NCI-H1930 (cell line): ENCODE data around the gene ADAD2.

ENCODE experiments used
- DNase-seq, 2 experiments: peaks; one replicate each; lab custom pipeline; 2025; lab: John Stamatoyannopoulos, UW

Gene ADAD2

DNA sequence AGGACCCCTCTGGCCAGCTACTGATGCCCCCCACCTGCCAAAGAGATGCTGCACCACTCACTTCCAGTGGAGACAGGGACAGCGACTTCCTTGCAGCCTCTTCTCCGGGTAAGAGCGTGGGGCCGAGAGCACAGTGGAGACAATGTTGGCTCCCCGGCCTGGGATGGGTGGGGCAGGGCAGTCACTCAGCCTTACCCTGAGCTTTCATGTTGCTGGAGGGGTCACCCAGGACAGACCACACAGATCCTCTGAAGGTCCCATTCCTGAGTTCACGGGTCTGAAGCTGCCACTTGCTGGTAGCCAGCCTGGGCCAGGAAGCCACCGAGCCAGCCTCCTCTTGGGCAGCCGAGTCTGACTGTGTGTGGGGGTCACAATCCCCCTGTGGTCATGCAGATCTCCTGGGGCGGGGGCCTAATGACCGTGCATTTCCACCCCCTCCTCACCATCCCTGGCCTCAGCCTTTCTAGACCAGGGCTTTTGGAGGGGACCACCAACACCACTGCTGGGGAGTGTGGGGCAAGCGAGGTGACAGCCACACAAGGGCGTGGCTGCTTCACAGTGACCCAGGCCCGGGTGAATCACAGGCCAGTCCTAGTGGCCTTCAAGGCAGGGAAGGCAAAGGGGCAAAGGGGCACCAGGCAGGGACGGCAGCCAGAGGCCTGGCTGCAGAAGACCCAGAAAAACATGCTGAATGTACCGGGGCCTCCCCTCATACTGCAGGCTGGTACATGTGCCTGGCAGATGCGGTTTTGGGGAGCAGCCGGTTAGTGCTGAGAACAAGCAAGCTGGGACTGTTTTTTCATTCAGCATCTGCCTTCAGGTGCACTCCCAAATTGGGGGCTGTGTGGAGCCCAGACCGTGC lies 14.5 kb upstream of the ADAD2 start:
- DNase-seq = no peak

DNA sequence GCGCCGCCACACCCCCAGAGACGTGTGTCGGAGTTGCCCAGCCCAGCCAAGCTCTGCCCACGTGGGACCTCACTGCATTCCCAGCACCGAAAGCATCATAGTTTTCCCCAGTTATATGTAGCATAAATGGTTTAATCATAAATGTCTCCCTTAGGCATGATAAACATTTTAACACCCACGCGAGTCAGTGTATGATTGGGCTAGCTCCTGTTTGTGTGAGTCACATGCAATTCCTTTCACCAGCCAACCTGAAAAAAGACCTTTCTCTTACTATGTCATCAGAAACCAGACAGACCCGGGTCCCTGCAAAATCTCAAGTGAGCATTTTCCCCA lies 13.2 kb upstream of the ADAD2 start:
- no peak for DNase-seq

DNA sequence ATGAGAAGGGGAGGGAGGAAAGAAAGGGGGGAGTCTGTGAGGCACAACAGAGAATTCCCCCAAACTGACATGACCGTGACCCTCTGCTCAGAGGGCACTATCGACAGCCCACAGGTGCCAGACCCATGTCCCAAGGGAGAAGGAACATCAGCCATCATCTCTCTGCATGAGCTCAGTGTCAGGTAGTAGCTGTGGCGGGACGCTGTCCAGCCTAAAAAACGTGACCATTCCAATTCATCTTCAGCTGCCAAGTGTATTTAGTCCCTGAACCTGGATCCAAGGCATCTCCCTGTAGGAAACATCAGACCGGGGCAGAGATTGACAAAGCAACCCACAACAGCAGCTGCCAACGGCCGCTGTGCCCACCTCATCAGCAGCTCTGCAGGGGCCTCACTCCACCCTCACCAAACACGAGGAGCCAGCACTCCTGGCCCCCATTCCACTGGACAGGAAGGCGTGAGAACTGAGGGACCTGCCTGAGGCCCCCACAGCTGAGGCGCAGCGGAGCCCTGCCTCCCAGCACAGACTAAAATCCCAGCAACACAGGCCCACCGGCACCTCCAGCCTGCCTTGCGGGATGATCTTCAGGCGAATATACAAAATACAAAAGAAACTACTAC lies 12.7 kb upstream of the ADAD2 start:
- DNase-seq = no peak

DNA sequence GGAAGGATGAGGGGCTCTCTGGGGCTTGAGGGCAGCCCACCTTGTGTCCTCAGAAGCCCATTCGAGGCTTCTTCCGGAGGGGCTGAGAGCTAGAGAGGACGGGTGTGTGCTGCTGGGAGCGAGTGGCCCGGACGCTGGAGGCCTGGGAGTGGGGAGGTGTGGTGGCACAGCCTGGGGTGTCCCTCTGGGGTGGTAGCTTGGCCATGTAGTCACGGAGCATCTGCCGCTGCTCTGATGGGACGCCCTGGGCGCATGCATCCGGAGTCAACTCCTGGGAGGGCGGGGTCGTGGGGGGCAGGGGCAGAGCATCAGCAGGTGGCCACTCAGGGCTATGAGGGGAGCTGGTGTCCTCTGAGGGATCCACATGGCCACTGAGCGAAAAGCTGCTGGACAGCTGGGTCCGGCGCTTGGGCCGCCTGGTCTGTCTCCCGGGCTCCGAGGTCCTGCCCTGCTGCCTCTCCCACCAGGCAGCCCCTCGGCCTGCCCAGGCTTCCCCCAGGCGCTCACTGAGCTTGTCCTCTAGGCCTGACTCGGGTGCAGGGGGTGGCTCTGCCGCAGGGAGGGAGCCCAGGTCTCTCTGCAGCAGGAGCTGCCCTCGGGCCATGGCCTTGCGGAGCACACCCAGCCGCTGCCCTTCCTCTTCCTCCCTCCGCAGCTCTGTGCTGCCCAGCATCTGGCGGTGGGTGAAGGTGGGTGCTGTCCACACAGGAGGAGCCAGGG lies 11.9 kb upstream of the ADAD2 start:
- DNase-seq = no peak

DNA sequence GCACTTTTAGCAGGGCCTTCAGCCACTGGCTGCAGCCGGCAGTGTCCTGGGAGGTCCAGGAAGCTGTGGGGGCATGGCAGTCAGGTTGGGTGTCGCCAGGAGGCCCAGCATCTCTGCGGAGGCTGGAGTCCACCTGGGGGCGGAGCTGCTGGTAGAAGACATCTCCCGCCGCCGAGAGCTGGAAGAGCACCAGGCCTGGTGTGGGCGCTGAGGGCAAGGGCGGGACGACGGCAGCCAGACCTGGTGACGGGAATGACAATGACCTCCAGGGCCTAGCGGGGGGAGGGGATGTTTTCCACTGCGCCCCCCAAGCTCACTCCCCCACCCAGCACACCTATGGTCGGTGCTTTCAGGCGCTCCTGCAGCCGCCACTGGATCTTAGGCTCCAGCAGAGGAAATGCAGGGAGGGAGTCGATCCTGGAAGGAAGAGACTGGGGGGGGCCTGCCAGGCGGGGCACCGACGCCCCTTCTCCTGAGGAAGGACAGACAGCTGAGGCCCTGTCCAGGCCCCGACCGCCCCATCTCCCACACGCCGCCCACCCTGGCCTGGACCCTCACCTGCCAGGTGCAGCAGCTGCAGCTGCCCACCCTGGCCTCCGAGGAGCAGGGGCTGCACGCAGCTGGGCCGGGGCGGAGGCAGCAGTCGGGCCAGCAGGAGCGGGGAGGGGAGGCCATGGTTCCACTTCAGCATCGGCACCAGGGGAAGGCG lies 11.2 kb upstream of the ADAD2 start:
- DNase-seq = no peak

DNA sequence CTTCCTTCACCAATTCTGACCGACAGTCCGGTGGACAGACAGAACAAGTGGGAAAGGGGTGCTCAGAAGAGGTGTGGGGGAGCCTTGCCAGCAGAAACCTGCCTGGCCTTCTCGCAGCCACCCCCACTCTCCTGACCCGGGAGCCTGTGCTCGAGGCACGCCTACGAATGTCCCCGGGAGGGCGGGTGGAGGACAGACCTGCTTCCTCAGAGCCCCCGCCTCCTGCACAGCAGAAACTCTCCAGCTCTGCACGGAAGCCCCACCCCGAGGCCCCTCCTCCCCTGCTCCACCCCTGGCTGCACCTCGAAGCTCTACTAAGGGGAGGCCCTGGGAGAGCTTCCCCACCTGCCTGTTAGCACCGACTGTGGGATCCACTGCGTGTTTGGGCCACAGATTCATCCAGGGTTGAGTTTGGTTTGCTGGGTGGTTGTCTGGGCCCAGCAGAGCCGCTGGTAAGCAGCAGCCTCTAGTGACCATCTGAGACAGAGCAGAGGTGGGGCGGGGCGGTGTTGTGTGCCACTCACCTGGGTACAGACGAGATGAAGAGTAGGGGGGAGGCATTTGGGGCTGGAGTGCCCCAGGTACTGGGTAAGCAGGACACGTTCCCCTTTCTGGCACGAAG lies 10.3 kb upstream of the ADAD2 start:
- DNase-seq = no peak

DNA sequence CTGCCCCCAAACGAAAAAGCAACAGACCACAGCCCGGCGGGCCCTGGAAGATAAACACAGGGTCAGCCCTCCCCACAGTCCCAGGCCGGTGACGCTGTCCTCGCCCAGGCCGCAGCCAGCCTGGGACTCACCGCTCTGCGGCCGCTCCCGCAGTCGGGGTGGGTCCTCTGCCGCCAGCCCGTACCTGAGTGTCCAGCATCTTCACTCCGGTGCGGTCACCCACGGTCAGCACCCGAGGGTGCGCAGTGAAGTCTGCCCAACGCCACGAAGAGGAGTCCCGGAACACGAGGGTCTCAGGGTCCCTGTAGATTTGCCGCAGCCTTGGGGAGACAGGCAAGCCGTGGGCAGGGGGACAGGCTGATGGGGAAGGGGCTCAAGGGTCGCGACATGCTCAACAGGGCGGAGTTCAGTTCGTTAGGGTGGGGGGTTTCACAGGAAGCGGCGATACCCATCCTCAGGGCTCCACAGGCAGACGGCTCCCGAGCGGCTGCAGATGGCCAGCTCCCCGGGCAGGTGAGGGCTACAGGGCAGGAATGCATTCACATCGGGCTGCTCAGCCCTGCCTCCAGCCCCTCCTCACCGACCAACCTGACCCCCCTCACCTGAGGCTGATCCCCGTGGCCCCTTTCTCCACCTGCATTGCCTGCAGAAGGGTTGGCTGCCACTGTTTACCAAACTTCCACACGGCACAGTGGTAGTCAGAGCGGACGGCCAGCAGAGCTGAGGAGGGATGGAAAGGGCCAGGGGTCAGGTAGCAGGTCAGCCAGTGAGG lies 9.6 kb upstream of the ADAD2 start:
- DNase-seq = no peak

DNA sequence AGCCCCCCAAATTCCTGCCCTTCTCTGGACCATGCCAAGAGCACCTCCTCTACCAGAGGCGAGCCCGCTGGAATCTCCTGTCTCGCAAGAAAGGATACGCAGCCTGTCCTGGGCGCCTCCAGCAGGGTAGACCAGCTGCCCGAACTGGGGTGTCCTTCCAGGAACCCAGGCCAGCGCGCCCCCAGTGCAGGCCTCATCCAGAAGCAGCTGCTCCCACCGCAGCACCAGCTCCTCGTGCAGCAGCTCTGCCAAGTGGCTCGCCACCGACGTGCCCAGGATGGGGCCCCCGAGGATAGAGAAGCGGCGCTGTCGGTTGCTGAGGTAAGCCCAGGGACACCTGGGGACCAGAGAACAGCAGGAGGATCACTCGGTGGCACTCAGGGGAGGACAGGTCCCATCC lies 8.9 kb upstream of the ADAD2 start:
- DNase-seq = no peak

DNA sequence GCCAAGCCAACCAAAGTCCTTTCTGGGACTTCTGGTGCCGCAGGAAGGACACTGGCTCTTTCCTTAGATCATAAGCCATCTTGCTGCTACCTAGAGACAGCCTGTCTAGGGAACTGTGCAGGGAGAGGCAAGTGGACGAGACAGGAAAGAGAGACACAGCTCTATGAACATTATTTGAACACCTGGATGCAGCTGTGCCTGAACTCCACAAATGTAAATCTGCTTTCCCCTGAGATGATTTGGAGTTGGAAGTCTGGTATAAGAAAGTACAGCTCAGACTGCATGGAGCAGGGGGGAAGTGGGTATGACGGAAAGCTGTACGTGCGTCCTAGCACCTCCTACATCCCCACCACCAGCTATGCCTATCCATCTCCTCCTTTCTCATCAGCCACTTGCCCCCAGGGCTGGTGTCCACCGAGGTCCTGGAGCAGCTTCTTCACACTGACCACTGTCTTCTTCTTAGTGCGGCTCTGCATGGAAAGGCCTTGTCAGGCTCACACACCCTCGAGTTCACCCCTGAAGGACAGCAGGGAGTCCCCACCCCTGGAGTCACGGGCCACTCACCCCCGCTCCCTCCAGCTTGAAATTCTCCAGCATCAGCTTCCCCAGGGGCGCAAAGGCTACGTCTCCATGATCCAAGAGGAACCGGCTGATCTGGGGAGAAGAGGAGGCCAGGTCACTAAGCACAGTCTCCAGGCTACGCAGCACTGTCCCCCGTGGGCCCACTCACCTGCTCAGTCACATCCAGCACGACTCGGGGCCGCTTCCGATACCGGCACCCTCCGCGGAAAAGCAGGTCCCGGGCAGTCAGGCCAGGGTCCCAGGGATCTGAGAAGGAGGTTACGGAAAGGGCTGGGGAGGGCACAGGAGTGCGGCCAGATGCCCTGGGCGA lies 8.0 kb upstream of the ADAD2 start:
- no peak for DNase-seq

DNA sequence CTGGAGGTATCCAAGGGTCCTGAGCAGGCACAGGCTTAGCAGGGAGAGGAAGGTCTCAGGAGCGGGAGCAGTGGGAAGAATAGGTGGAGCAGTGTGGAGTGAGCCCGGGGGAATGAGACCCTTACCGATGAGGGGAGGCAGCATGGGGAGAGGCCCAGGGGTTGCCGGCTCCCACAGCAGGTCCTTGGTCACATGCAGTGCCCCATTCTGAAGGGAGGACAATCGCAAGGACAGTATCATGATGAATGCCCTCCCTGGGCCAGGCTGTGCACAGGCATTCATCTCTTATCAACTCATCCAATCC lies 7.4 kb upstream of the ADAD2 start:
- no peak for DNase-seq

DNA sequence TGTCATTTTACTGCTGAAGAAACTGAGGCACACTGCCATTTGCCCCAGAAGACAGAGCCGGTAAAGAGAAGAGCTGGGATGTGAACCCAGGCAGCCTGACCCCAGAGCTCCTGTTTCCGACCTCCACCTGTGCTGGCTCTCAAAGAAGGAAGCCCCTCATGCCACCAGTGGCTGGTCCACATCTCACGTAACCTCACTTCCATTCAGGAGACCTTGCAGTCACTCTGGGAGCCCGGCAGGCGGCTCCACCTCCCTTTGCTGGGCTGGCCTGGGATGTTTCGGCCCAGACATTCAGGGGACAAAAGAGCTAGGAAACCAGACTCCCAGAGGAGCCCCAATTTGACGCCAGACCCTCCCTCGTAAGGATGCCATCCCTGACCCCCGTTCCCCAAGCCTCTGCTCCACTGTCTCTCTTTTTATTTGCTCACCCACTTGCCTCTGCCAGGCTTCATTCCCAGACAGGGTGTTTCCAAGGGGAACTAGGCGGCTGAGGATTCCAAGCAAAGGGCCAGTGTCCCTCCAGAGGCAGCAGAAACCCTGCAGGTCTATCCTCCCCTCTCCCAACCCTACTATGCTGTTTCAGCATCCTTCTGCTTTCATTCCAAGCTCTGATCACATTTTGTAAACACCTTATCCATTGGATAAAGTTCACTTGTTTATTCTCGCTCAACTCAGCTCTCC lies 6.9 kb upstream of the ADAD2 start:
- DNase-seq = no peak

DNA sequence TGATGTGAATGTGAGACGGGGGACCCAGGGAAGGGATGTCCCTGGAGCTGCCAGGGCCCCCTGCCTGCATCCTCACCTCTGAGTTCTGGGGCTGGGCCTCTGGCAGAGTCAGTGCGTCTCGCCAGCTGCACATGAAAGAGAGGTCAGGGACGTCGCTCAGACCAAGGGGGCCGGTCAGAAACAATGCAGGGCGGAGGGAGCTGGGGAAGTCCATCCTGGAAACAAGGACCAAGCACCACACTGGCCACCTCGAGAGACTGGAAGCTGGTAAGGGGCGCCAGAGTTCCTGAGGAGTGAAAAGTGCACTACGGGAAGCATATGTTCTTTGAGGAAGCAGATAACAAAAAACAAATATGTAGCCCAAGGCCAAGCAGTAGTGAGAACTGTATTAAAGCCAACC lies 6.2 kb upstream of the ADAD2 start:
- DNase-seq = no peak

DNA sequence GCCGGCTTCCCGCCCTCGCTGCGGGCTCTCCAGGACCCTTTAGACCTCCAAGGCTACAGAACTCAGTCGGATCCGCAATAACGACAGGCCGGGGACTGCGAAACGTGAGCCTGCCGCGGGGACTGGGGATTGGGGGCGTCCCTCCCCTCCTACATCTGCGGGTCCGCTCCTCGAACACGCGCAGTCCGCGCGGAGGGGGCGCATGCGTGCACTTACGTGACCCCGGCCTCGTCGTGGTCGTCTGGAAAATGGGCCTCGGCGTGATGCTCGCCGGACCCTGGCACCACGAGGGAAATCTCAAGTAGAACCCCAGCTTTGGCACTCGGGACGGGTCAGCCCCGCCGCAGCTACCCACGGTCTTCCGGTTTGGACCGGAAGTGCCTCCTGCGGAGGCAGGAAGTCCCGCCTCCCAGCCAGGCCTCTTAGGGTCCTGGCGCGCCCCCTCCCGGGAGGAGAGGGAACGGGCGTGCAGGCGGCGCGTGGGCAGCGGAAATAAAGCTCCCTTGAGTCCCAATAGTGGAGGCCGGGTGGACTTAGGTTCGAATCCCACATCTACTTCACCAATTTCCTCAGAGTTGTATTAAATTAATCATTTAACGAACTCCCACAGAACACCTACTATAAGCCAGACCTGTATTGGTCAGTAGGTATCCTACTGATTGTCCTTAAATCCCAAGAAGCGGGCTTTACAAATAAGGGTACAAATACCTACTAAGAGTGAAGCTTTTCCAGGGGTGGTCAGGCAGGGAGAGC lies 4.1 kb upstream of the ADAD2 start, which contains the start of gene TAF1C:
TSS of gene TAF1C (minus strand) at position 373 of the 753 bp plus-strand sequence. CDS start 2,069 bp downstream, outside the sequence.
- DNase-seq = peak; percentile 82 to 89

DNA sequence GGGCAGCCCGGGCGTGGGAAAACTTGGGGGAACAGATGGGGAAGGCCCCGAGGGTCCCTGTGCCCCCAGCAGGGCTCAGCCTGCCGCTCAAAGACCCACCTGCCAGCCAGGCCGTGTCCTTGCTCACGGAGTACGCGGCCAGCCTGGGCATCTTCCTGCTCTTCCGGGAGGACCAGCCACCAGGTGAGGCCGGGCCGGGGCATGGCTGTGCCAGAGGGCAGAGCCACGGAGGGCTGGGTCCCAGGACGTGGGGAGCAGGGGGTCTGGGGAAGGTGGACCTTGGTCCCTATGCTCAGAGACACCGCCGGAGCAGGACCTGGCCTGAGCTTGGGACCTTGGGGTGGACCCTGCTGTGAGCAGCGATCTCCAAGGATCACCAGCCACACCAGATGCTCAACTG lies 509 bp downstream of the ADAD2 start:
- DNase-seq = no peak

DNA sequence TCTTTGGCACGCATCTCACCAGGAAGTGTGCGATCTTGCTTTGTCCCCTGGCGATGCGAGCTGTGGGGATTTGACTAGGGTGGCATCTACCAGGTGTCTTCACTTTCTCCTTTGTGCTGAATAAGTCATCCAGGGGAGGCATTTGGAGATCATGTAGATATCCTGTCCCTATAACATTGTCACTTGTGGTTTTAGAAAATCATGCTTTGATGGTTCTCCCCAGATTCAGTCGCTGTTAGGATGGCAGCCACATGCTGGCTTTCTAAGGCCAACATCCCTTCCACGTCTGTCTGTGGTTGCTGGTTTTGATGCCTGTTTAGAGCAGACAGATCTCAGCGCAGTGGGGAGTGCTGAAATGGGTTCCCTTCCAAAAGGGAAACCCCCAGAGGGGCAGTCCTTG lies 2.5 kb downstream of the ADAD2 start:
- DNase-seq = no peak

DNA sequence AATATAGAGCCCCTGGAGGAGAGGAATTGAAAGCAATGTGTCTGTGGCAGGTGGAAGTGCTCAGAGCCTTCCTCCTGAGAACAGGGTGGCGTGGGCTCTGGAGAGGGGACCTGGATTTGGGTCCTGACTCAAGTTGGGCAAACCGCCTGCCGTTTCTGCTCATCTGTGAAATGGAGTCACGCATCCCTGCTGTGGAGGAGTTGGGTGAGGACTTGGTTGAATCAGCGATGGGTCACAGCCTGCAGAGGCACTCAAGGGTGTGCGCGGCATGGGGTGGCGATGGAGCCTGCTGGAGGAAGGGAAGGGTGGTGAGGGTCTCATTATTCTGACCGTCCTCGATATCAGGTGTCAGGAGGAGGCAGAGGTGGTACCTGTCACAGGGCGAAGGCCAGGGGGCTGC lies 3.1 kb downstream of the ADAD2 start:
- no peak for DNase-seq

DNA sequence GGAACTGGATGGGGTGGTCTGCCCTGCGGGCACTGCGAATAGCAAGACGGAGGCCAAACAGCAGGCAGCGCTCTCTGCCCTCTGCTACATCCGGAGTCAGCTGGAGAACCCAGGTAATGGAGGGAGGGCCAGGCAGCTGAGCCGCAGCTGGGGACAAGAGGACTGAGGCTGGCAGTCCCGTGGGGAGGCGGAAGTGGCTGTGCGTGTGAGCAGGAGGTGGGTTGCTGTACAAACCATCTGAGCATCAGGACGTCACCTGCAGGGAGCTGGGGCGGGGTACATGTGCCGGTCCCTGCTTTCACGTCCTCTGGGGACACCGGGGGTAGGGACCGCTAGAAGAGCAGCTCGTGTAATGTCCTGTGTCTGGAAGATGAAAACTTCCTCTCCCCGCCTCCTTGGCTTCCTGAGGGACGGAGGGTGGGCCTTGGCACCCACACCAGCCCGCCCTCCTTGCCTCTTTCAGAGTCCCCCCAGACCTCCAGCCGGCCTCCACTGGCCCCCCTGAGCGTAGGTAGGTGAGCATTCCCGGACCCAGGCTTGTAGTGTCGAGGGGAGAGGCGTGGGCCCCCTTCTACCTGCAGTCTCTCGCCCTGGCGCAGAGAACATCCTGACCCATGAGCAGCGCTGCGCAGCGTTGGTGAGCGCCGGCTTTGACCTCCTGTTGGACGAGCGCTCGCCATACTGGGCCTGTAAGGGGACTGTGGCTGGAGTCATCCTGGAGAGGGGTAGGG lies 3.7 kb downstream of the ADAD2 start:
- no peak for DNase-seq
